ENCODE data around the gene CCL2. TPM values are rescaled to one million over a fixed set of nuclear protein-coding genes. Genes with fewer than 3 reads are reported as not detected.

The CCL2 gene
- total RNA-seq, 1 donor from 2014 or later = 59.3 TPM

DNA sequence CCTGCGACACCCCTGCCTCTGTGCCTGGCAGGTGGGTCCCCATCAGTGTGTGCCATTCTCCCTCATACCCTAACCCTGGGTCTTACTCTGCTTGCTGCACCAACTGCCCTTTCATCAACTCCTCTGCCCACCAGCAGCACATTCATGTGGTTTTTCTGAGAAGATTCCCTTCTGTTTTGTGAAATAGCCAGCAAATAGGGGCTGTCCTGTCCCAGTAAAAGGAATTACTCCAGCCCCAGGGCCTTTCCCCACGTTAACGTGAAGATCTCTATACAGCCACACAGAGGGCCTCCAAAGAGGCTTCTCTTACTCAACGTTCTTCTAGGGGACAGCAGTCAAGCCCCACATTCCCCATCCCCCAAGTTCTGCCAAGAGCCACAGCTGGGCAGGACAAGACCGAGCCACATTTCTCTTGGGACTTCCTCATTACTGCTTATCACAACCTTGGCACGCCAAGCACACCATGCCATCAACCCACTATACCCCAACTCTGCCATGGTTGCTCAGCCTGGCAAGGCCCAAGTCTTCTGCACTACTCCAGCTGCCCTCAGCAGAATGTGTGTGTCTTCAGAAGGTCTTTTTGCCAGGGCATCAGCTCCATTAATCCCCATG, 18.7 kb upstream of the CCL2 start:
- no peak overlapping the region for H3K27ac Mint-ChIP-seq (ENCODE audit: unreplicated experiment)
- H3K4me1 Mint-ChIP-seq (ENCODE audit: unreplicated experiment) = peaks cover 70% of the 10 kb centered on the region
- no peaks in the 10 kb centered on the region for H3K27me3 Mint-ChIP-seq (ENCODE audit: unreplicated experiment)
- H3K9me3 Mint-ChIP-seq (ENCODE audit: unreplicated experiment) = no peaks in the 10 kb centered on the region
- H3K36me3 Mint-ChIP-seq (ENCODE audit: unreplicated experiment) = no peaks in the 10 kb centered on the region
- DNase-seq (ENCODE audit: extremely low spot score, unreplicated experiment) = no peak
- TF ChIP-seq, protein P1, sequence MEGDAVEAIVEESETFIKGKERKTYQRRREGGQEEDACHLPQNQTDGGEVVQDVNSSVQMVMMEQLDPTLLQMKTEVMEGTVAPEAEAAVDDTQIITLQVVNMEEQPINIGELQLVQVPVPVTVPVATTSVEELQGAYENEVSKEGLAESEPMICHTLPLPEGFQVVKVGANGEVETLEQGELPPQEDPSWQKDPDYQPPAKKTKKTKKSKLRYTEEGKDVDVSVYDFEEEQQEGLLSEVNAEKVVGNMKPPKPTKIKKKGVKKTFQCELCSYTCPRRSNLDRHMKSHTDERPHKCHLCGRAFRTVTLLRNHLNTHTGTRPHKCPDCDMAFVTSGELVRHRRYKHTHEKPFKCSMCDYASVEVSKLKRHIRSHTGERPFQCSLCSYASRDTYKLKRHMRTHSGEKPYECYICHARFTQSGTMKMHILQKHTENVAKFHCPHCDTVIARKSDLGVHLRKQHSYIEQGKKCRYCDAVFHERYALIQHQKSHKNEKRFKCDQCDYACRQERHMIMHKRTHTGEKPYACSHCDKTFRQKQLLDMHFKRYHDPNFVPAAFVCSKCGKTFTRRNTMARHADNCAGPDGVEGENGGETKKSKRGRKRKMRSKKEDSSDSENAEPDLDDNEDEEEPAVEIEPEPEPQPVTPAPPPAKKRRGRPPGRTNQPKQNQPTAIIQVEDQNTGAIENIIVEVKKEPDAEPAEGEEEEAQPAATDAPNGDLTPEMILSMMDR (IDR thresholded peaks at IDR 0.05) = no peak
- no peak overlapping the region for H3K4me3 Mint-ChIP-seq (ENCODE audit: unreplicated experiment)

DNA sequence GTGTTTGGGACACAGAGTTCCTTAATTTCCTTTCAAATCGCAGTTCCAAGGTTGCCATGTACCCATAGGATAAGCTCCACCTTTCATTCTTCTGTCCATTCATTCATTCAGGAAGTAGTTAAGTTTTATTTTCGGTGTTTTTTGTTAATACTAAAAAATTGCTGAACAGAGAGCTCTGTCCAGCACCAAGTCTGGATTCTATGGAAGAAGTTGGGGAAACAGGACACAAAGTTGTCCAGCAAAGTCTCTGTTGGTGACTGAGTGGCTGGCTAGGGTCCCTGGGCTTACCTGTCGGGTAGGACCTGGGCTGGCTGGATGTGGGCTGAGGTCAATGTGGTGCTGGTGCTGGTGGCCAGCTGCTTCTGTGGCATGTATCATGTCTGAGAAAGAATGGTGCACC, 17.6 kb upstream of the CCL2 start:
- peaks cover 75% of the 10 kb centered on the region for H3K4me1 Mint-ChIP-seq (ENCODE audit: unreplicated experiment)
- H3K27ac Mint-ChIP-seq (ENCODE audit: unreplicated experiment) = no peak overlapping the region
- no peak overlapping the region for H3K4me3 Mint-ChIP-seq (ENCODE audit: unreplicated experiment)
- H3K27me3 Mint-ChIP-seq (ENCODE audit: unreplicated experiment) = no peaks in the 10 kb centered on the region
- H3K9me3 Mint-ChIP-seq (ENCODE audit: unreplicated experiment) = no peaks in the 10 kb centered on the region
- TF ChIP-seq, protein P1 (IDR thresholded peaks at IDR 0.05) = no peak
- DNase-seq (ENCODE audit: extremely low spot score, unreplicated experiment) = no peak
- no peaks in the 10 kb centered on the region for H3K36me3 Mint-ChIP-seq (ENCODE audit: unreplicated experiment)

DNA sequence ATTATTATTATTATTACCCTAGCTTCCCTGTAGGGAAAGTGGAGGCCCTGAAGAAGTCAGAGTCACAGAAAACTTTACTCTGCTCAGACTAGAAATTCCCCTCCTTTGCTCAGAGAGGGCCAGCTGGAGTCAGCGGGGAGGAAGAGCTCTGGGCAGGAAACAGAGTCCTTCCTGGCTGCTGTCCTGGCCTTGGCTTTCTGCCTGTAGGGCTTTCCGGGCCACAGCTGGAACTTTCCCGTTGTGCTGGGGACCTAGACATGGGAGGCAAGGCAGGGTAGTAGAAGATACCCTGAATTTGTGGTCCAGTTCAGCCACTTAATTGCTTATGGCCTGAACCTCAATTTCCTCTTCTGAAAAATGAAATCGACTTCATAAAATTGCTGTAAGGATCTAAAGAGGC, 14.0 kb upstream of the CCL2 start:
- peak overlapping the region; percentile 46 for H3K27ac Mint-ChIP-seq (ENCODE audit: unreplicated experiment)
- DNase-seq (ENCODE audit: extremely low spot score, unreplicated experiment) = no peak
- H3K36me3 Mint-ChIP-seq (ENCODE audit: unreplicated experiment) = no peaks in the 10 kb centered on the region
- H3K4me1 Mint-ChIP-seq (ENCODE audit: unreplicated experiment) = peaks cover 56% of the 10 kb centered on the region
- H3K27me3 Mint-ChIP-seq (ENCODE audit: unreplicated experiment) = no peaks in the 10 kb centered on the region
- no peaks in the 10 kb centered on the region for H3K9me3 Mint-ChIP-seq (ENCODE audit: unreplicated experiment)
- TF ChIP-seq, protein P1 (IDR thresholded peaks at IDR 0.05) = no peak
- H3K4me3 Mint-ChIP-seq (ENCODE audit: unreplicated experiment) = no peak overlapping the region

DNA sequence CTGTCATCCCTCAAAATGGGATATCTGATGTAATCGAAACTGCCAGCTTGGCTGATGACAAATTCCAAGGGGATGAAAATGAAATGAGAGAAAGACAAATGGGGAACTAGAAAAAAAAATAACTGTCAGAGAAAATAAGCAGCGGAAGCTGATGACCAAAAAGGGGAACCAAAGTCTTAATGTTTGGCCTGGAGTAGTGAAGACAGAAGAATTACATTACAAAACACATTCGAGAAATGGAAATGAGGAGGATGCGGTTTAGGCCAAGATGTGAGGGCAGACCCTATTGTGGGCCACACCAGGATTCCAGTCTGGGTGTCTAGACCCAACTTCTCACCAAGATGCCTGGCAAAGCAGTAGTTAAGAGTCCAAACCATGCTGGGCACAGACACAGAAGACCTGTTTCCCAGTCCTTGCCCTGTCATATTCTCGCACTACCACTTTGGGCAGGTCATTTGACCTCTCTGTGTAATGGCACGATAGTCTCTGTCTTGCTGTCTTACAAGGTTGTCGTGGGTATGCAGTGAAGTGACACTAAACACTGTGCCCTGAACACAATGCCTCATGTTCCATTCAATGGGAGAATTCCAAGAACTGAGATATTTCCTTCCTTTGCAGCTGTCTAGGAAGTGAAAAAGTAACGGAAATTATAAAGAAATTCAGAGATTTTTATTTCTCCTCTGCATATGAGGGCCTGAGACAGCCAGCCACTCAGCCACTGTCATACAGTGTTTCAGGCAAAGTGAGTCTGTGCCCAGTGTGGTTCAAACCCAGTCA, 12.3 kb upstream of the CCL2 start:
- peaks cover 44% of the 10 kb centered on the region for H3K4me1 Mint-ChIP-seq (ENCODE audit: unreplicated experiment)
- H3K36me3 Mint-ChIP-seq (ENCODE audit: unreplicated experiment) = no peaks in the 10 kb centered on the region
- no peak overlapping the region for H3K4me3 Mint-ChIP-seq (ENCODE audit: unreplicated experiment)
- H3K9me3 Mint-ChIP-seq (ENCODE audit: unreplicated experiment) = no peaks in the 10 kb centered on the region
- peak overlapping the region; percentile 9 for H3K27ac Mint-ChIP-seq (ENCODE audit: unreplicated experiment)
- no peak for DNase-seq (ENCODE audit: extremely low spot score, unreplicated experiment)
- H3K27me3 Mint-ChIP-seq (ENCODE audit: unreplicated experiment) = no peaks in the 10 kb centered on the region
- TF ChIP-seq, protein P1 (IDR thresholded peaks at IDR 0.05) = no peak
